ENCODE data around the gene PRLR. TPM values are rescaled to one million over a fixed set of nuclear protein-coding genes. Genes with fewer than 3 reads are reported as not detected.
A peak's percentile ranks its signal among the peaks of the same experiment; 100 is the strongest.

Gene PRLR
- total and polyA plus RNA-seq, 8 donors, result 0.61 to 16.6 (median 8.1) TPM

GRCh38 chr5:35158622-35159369 is 71.5 kb downstream of the PRLR start:
- peak overlapping the region in 1 of 4 donors; percentile 16 for H3K27ac ChIP-seq
- intact Hi-C loops (cut with DNase I), result no loop called here
- TF ChIP-seq CTCF (IDR thresholded peaks at IDR 0.05), result no peak
- ATAC-seq (peak; percentile 38 to 48 (median 46)), FAIRE-seq (no peak), DNase-seq (no peak)
- peaks cover 0 to 19% (median 15%) of the 10 kb centered on the region in 3 donors for H3K4me1 ChIP-seq
- H3K27me3 ChIP-seq, result no peaks in the 10 kb centered on the region
- no peak overlapping the region for H3K4me3 ChIP-seq
- 38 to 45% methylated on average over 7 of the region's 7 CpGs for WGBS, 2 donors
- no peaks in the 10 kb centered on the region for H3K36me3 ChIP-seq
- no peaks in the 10 kb centered on the region for H3K9me3 ChIP-seq

GRCh38 chr5:35158204-35158603 is 72.1 kb downstream of the PRLR start:
- H3K4me1 ChIP-seq, result peaks cover 0 to 22% (median 15%) of the 10 kb centered on the region in 3 donors
- FAIRE-seq, result no peak
- H3K27me3 ChIP-seq, result no peaks in the 10 kb centered on the region
- WGBS, 2 donors, result 87 to 88% methylated on average over 3 of the region's 3 CpGs
- H3K27ac ChIP-seq, result no peak overlapping the region
- no peak overlapping the region for H3K4me3 ChIP-seq
- no peaks in the 10 kb centered on the region for H3K36me3 ChIP-seq
- no peak for ATAC-seq
- intact Hi-C loops (cut with DNase I), result no loop called here
- TF ChIP-seq CTCF (IDR thresholded peaks at IDR 0.05), result no peak
- no peak for DNase-seq
- H3K9me3 ChIP-seq, result no peaks in the 10 kb centered on the region

- ATAC-seq (peak; percentile 74 to 78 (median 76)), DNase-seq (no peak), FAIRE-seq (no peak)
- no peak for TF ChIP-seq CTCF (IDR thresholded peaks at IDR 0.05)
- Histone ChIP-seq H3K27me3 (no peaks in the 10 kb centered on the region), H3K4me3 (no peak overlapping the region), H3K27ac (no peak overlapping the region), H3K4me1 (peaks cover 0 to 13% (median under 1%) of the 10 kb centered on the region in 3 donors), H3K9me3 (no peaks in the 10 kb centered on the region), H3K36me3 (no peaks in the 10 kb centered on the region)
- WGBS, 2 donors, result 17 to 19% methylated on average over 2 of the region's 2 CpGs
- intact Hi-C loops (cut with DNase I), result no loop called here
Observed at GRCh38 chr5:35153375-35153932, 76.8 kb downstream of the PRLR start.

GRCh38 chr5:35152733-35153132 is 77.6 kb downstream of the PRLR start:
- Histone ChIP-seq H3K36me3 (no peaks in the 10 kb centered on the region), H3K27ac (no peak overlapping the region), H3K4me1 (peaks cover 0 to 11% (median 0%) of the 10 kb centered on the region in 3 donors), H3K9me3 (no peaks in the 10 kb centered on the region), H3K27me3 (no peaks in the 10 kb centered on the region), H3K4me3 (no peak overlapping the region)
- DNase-seq, result peak in 1 of 6 donors; percentile 20
- intact Hi-C loops (cut with DNase I), result no loop called here
- WGBS, 2 donors, result 34% methylated on average over 1 of the region's 1 CpG
- no peak for FAIRE-seq
- peak; percentile 77 to 87 (median 84) for ATAC-seq
- no peak for TF ChIP-seq CTCF (IDR thresholded peaks at IDR 0.05)
